PC-3 (cell line): ENCODE data around the gene TEX264. TPM values are rescaled to one million over a fixed set of nuclear protein-coding genes. Genes with fewer than 3 reads are reported as not detected.

Experiments
- ATAC-seq: fragments of 200-7000 bp; cut with Tn5 transposase; 2 replicates; pipeline ENCODE4 v1.9.1; 2020; ENCODE audit warnings: mild to moderate bottlenecking, moderate library complexity
- BruUV-seq: library from RNA; stranded (reverse); fragments of 400-500 nt; replicated peaks from 2 replicates; lab custom pipeline; 2021; lab: Mats Ljungman, UMichigan
- CTCF ChIA-PET: fragments of 300-600 bp; sonication (Branson Sonifier 250); formaldehyde crosslinking; loops from one replicate; lab custom pipeline; 2022; ENCODE audit warnings: antibody characterized with exemption; lab: Charles Lee
- POLR2A ChIA-PET: fragments of 300-600 bp; sonication (Branson Sonifier 250); formaldehyde crosslinking; loops from one replicate; lab custom pipeline; 2022; ENCODE audit warnings: antibody characterized with exemption; ENCODE audit not compliant: unreplicated experiment; lab: Charles Lee
- DNase-seq: peaks from one replicate; pipeline ENCODE4 v3.0.0-alpha.2; 2015
- H2AFZ ChIP-seq: fragments of 300-600 bp; sonication (generic); 2 replicates; pipeline ENCODE4 v1.6.0; 2016; ENCODE audit warnings: antibody characterized with exemption, low read length
- H3F3A ChIP-seq: fragments of 300-600 bp; sonication (generic); one replicate; pipeline ENCODE4 v1.6.0; 2017; ENCODE audit warnings: antibody characterized with exemption, low read length, control low read depth, mild to moderate bottlenecking; ENCODE audit not compliant: unreplicated experiment
- H3K27ac ChIP-seq: fragments of 300-600 bp; sonication (generic); 2 replicates; pipeline ENCODE4 v1.5.1; 2016; ENCODE audit warnings: mild to moderate bottlenecking, low read length
- H3K27me3 ChIP-seq: fragments of 300-600 bp; sonication (generic); 2 replicates; pipeline ENCODE4 v1.6.1; 2016; ENCODE audit warnings: low read length, mixed read lengths
- H3K36me3 ChIP-seq: fragments of 300-600 bp; sonication (generic); 2 replicates; pipeline ENCODE4 v1.6.1; 2016; ENCODE audit warnings: low read depth, mixed run types, low read length, mixed read lengths
- H3K4me1 ChIP-seq: fragments of 300-600 bp; sonication (generic); 2 replicates; pipeline ENCODE4 v1.5.1; 2016; ENCODE audit warnings: low read length; ENCODE audit not compliant: insufficient read depth
- H3K4me2 ChIP-seq: fragments of 300-600 bp; sonication (generic); 2 replicates; pipeline ENCODE4 v1.6.0; 2016; ENCODE audit warnings: low read length
- H3K4me3 ChIP-seq: fragments of 300-600 bp; sonication (generic); 2 replicates; pipeline ENCODE4 v1.5.1; 2016; ENCODE audit warnings: mild to moderate bottlenecking, low read length, mixed read lengths
- H3K79me2 ChIP-seq: fragments of 300-600 bp; sonication (generic); 2 replicates; pipeline ENCODE4 v1.6.1; 2017; ENCODE audit warnings: low read length, mixed read lengths
- H3K9ac ChIP-seq: fragments of 300-600 bp; sonication (generic); 2 replicates; pipeline ENCODE4 v1.6.0; 2016; ENCODE audit warnings: mild to moderate bottlenecking, low read length
- H3K9me2 ChIP-seq: fragments of 300-600 bp; sonication (generic); replicated peaks from 2 replicates; pipeline ENCODE4 v1.6.1; 2016; ENCODE audit warnings: mixed run types, low read length, mixed read lengths
- H3K9me3 ChIP-seq: fragments of 300-600 bp; sonication (generic); 2 replicates; pipeline ENCODE4 v1.6.1; 2016; ENCODE audit warnings: low read length, mixed read lengths
- H4K20me1 ChIP-seq: fragments of 300-600 bp; sonication (generic); 2 replicates; pipeline ENCODE4 v1.6.1; 2016; ENCODE audit warnings: low read length, mixed read lengths
- EZH2 ChIP-seq: fragments of 300-600 bp; sonication (generic); IDR thresholded peaks from one replicate; pipeline ENCODE4 v1.6.1; 2017; ENCODE audit warnings: antibody characterized with exemption, mild to moderate bottlenecking, low read length; ENCODE audit not compliant: unreplicated experiment
- EZH2phosphoT487 ChIP-seq: fragments of 300-600 bp; sonication (generic); IDR thresholded peaks from 2 replicates; pipeline ENCODE4 v1.6.1; 2018; ENCODE audit warnings: mild to moderate bottlenecking, antibody characterized with exemption, low read length, borderline replicate concordance
- intact Hi-C: fragments of 100-400 bp; cut with micrococcal nuclease; formaldehyde crosslinking; loops from 2 replicates; pipeline ENCODE4 v1.9.0; 2023
- total RNA-seq: library from RNA; depleted of rRNA; stranded (reverse); fragments of >200 nt; gene quantifications from 2 replicates; pipeline ENCODE4 v1.2.3, GENCODE V29; 2014
- TF ChIP-seq, protein P1 (sequence below): fragments of 300-600 bp; sonication (generic); conservative IDR thresholded peaks from 2 replicates; pipeline ENCODE4 v1.5.1; 2017; ENCODE audit warnings: antibody characterized with exemption, low read depth, mild to moderate bottlenecking, low read length

TEX264 gene
- total RNA-seq, 1 experiment from 2014 or later: 85.5 TPM

- H2AFZ ChIP-seq: no peak overlapping the region
- intact Hi-C loops: no loop called here
- CTCF ChIA-PET: no interaction called here
- no peak overlapping the region for H3K4me2 ChIP-seq
- H3K9ac ChIP-seq: no peak overlapping the region
- no peak overlapping the region for H3K27ac ChIP-seq
- no peaks in the 10 kb centered on the region for H4K20me1 ChIP-seq
- DNase-seq: no peak
- no peaks in the 10 kb centered on the region for H3F3A ChIP-seq
- no peaks in the 10 kb centered on the region for H3K9me3 ChIP-seq
- no peak for TF ChIP-seq EZH2phosphoT487
- TF ChIP-seq EZH2: no peak
- TF ChIP-seq, protein P1, sequence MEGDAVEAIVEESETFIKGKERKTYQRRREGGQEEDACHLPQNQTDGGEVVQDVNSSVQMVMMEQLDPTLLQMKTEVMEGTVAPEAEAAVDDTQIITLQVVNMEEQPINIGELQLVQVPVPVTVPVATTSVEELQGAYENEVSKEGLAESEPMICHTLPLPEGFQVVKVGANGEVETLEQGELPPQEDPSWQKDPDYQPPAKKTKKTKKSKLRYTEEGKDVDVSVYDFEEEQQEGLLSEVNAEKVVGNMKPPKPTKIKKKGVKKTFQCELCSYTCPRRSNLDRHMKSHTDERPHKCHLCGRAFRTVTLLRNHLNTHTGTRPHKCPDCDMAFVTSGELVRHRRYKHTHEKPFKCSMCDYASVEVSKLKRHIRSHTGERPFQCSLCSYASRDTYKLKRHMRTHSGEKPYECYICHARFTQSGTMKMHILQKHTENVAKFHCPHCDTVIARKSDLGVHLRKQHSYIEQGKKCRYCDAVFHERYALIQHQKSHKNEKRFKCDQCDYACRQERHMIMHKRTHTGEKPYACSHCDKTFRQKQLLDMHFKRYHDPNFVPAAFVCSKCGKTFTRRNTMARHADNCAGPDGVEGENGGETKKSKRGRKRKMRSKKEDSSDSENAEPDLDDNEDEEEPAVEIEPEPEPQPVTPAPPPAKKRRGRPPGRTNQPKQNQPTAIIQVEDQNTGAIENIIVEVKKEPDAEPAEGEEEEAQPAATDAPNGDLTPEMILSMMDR: no peak
- no peaks in the 10 kb centered on the region for H3K27me3 ChIP-seq
- no peaks in the 10 kb centered on the region for H3K79me2 ChIP-seq
- H3K36me3 ChIP-seq: no peaks in the 10 kb centered on the region
- H3K4me3 ChIP-seq: no peak overlapping the region
- POLR2A ChIA-PET: no interaction called here
- BruUV-seq: no TSS peak
- H3K4me1 ChIP-seq: no peaks in the 10 kb centered on the region
- no peak for ATAC-seq
- H3K9me2 ChIP-seq: no peaks in the 10 kb centered on the region
These were observed 34.4 kb downstream of the TEX264 start for GRCh38 chr3:51705276-51706020.

- Histone ChIP-seq H3K9me3 (no peaks in the 10 kb centered on the region), H4K20me1 (no peaks in the 10 kb centered on the region), H3K9me2 (no peaks in the 10 kb centered on the region), H3K36me3 (no peaks in the 10 kb centered on the region), H3K79me2 (no peaks in the 10 kb centered on the region), H3K4me3 (no peak overlapping the region), H3K4me2 (no peak overlapping the region), H3K9ac (no peak overlapping the region), H3K27ac (no peak overlapping the region), H2AFZ (no peak overlapping the region), H3F3A (no peaks in the 10 kb centered on the region), H3K4me1 (no peaks in the 10 kb centered on the region), H3K27me3 (no peaks in the 10 kb centered on the region)
- CTCF ChIA-PET: interaction anchor here (0.5 kb wide), 1 partner anchor 206 kb away, joined by 15 read pairs; no protein-coding TSS in a partner anchor
- intact Hi-C loops: no loop called here
- POLR2A ChIA-PET: no interaction called here
- ATAC-seq (no peak), DNase-seq (no peak)
- TF ChIP-seq, protein P1: no peak
- TF ChIP-seq EZH2phosphoT487 (no peak), EZH2 (no peak)
- BruUV-seq: no TSS peak
These were observed 35.0 kb downstream of the TEX264 start for GRCh38 chr3:51706021-51706485.
